PC-9 (cell line): ENCODE measurements around the gene ATP10B. TPM values are rescaled to one million over a fixed set of nuclear protein-coding genes. Genes with fewer than 3 reads are reported as not detected.

ENCODE experiments used
- BruUV-seq: library from RNA; stranded (reverse); fragments of 400-500 nt; replicated peaks from 2 replicates; lab custom pipeline; 2021; lab: Mats Ljungman, UMichigan
- CTCF ChIA-PET: fragments of 300-600 bp; sonication (Branson Sonifier 250); formaldehyde crosslinking; loops from one replicate; lab custom pipeline; 2022; ENCODE audit warnings: antibody characterized with exemption; lab: Charles Lee
- POLR2A ChIA-PET: fragments of 300-600 bp; sonication (Branson Sonifier 250); formaldehyde crosslinking; loops from one replicate; lab custom pipeline; 2022; ENCODE audit warnings: antibody characterized with exemption; ENCODE audit not compliant: unreplicated experiment; lab: Charles Lee
- DNase-seq, 2 experiments: peaks; one replicate each; pipeline versions ENCODE4 v3.0.0 to v3.0.0-alpha.2; 2015 to 2022; ENCODE audit warnings: mixed read lengths in 1 of 2
- H2AFZ ChIP-seq: fragments of 200-600 bp; sonication (generic); 2 replicates; pipeline ENCODE4 v1.8.1; 2017; ENCODE audit warnings: antibody characterized with exemption
- H3F3A ChIP-seq: fragments of 200-600 bp; sonication (generic); 2 replicates; pipeline ENCODE4 v1.8.1; 2017; ENCODE audit warnings: antibody characterized with exemption, mild to moderate bottlenecking, low read depth; ENCODE audit not compliant: insufficient read depth
- H3K27ac ChIP-seq: fragments of 200-600 bp; sonication (generic); 2 replicates; pipeline ENCODE4 v1.6.1; 2016; ENCODE audit warnings: mixed run types
- H3K27me3 ChIP-seq: fragments of 200-600 bp; sonication (generic); 2 replicates; pipeline ENCODE4 v1.6.1; 2016; ENCODE audit warnings: low read depth, mixed run types; ENCODE audit not compliant: insufficient read depth
- H3K36me3 ChIP-seq: fragments of 200-600 bp; sonication (generic); 2 replicates; pipeline ENCODE4 v1.6.1; 2016; ENCODE audit warnings: low read depth, mixed run types
- H3K4me1 ChIP-seq: fragments of 200-600 bp; sonication (generic); replicated peaks from 2 replicates; pipeline ENCODE4 v1.6.1; 2016; ENCODE audit warnings: mixed run types; ENCODE audit not compliant: insufficient read depth
- H3K4me2 ChIP-seq: fragments of 200-600 bp; sonication (generic); 2 replicates; pipeline ENCODE4 v1.6.1; 2017; ENCODE audit warnings: mixed run types
- H3K4me3 ChIP-seq: fragments of 200-600 bp; sonication (generic); 2 replicates; pipeline ENCODE4 v1.6.1; 2016; ENCODE audit warnings: mixed run types
- H3K79me2 ChIP-seq: fragments of 200-600 bp; sonication (generic); 2 replicates; pipeline ENCODE4 v1.6.1; 2017; ENCODE audit warnings: low read depth, mixed run types
- H3K9me2 ChIP-seq: fragments of 200-600 bp; sonication (generic); 2 replicates; pipeline ENCODE4 v1.8.1; 2017; ENCODE audit warnings: mild to moderate bottlenecking; ENCODE audit not compliant: insufficient read depth
- H3K9me3 ChIP-seq: fragments of 200-600 bp; sonication (generic); 2 replicates; pipeline ENCODE4 v1.8.1; 2016; ENCODE audit warnings: low read depth; ENCODE audit not compliant: insufficient read depth
- H4K20me1 ChIP-seq: fragments of 200-600 bp; sonication (generic); 2 replicates; pipeline ENCODE4 v1.8.1; 2017; ENCODE audit not compliant: insufficient read depth
- CTCF ChIP-seq: fragments of 200-600 bp; sonication (generic); conservative IDR thresholded peaks from 2 replicates; pipeline ENCODE4 v1.6.1; 2017; ENCODE audit warnings: mixed run types, antibody characterized with exemption, mild to moderate bottlenecking, moderate library complexity
- EZH2 ChIP-seq: fragments of 200-600 bp; sonication (generic); IDR thresholded peaks from 2 replicates; pipeline ENCODE4 v1.8.0; 2017; ENCODE audit warnings: antibody characterized with exemption, low read depth
- intact Hi-C: fragments of 100-400 bp; cut with micrococcal nuclease; formaldehyde crosslinking; loops from one replicate; pipeline ENCODE4 v1.10.0; 2022; ENCODE audit not compliant: unreplicated experiment
- total RNA-seq: library from RNA; stranded (reverse); gene quantifications from 2 replicates; pipeline ENCODE4 v1.2.3, GENCODE V29; 2021

Gene ATP10B
- total RNA-seq, 1 experiment from 2014 or later = not detected

- Histone ChIP-seq H3K9me2 (no peaks in the 10 kb centered on the region), H3F3A (no peaks in the 10 kb centered on the region), H4K20me1 (no peaks in the 10 kb centered on the region), H3K4me3 (no peak overlapping the region), H3K36me3 (no peaks in the 10 kb centered on the region), H2AFZ (no peak overlapping the region), H3K4me1 (no peaks in the 10 kb centered on the region), H3K9me3 (no peaks in the 10 kb centered on the region), H3K79me2 (no peaks in the 10 kb centered on the region), H3K4me2 (no peak overlapping the region), H3K27ac (no peak overlapping the region), H3K27me3 (0 out of 2 replicates have a peak, but pooled peaks cover 8% of the 10 kb centered on the region)
- intact Hi-C loops = no loop called here
- ChIA-PET POLR2A (no interaction called here), CTCF (no interaction called here)
- TF ChIP-seq CTCF (no peak), EZH2 (no peak)
- no peak for DNase-seq
- no TSS peak for BruUV-seq
These were observed 284.8 kb downstream of the ATP10B start for GRCh38 chr5:160567031-160567705.

- intact Hi-C loops = no loop called here
- 0 out of 2 replicates have a peak, but pooled peaks cover 2% of the 10 kb centered on the region for H3K27me3 ChIP-seq
- no peak overlapping the region for H3K27ac ChIP-seq
- no peaks in the 10 kb centered on the region for H3K9me2 ChIP-seq
- H3K4me1 ChIP-seq = no peaks in the 10 kb centered on the region
- H2AFZ ChIP-seq = no peak overlapping the region
- BruUV-seq = no TSS peak
- ChIA-PET CTCF (no interaction called here), POLR2A (no interaction called here)
- no peaks in the 10 kb centered on the region for H3K9me3 ChIP-seq
- H3K79me2 ChIP-seq = no peaks in the 10 kb centered on the region
- no peaks in the 10 kb centered on the region for H3K36me3 ChIP-seq
- H4K20me1 ChIP-seq = no peaks in the 10 kb centered on the region
- no peak for TF ChIP-seq EZH2
- no peak for TF ChIP-seq CTCF
- DNase-seq = no peak
- H3K4me2 ChIP-seq = no peak overlapping the region
- H3F3A ChIP-seq = no peaks in the 10 kb centered on the region
- H3K4me3 ChIP-seq = no peak overlapping the region
These were observed 286.6 kb downstream of the ATP10B start for GRCh38 chr5:160565376-160565775.

GRCh38 chr5:160556846-160557245 is 295.2 kb downstream of the ATP10B start:
- Histone ChIP-seq H4K20me1 (no peaks in the 10 kb centered on the region), H3K4me2 (no peak overlapping the region), H2AFZ (no peak overlapping the region), H3K36me3 (no peaks in the 10 kb centered on the region), H3K9me3 (no peaks in the 10 kb centered on the region), H3K27me3 (no peaks in the 10 kb centered on the region), H3K79me2 (no peaks in the 10 kb centered on the region), H3K27ac (no peak overlapping the region), H3K9me2 (no peaks in the 10 kb centered on the region), H3K4me1 (no peaks in the 10 kb centered on the region), H3K4me3 (no peak overlapping the region), H3F3A (no peaks in the 10 kb centered on the region)
- intact Hi-C loops = no loop called here
- no peak for DNase-seq
- TF ChIP-seq CTCF (no peak), EZH2 (no peak)
- BruUV-seq = no TSS peak
- ChIA-PET CTCF (no interaction called here), POLR2A (no interaction called here)
